Measurements from ENCODE around the gene JSRP1.

JSRP1 gene, protein sequence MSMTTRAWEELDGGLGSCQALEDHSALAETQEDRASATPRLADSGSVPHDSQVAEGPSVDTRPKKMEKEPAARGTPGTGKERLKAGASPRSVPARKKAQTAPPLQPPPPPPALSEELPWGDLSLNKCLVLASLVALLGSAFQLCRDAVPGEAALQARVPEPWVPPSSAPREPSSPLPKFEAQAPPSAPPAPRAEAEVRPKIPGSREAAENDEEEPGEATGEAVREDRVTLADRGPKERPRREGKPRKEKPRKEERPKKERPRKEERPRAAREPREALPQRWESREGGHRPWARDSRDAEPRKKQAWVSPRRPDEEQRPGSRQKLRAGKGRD

DNA sequence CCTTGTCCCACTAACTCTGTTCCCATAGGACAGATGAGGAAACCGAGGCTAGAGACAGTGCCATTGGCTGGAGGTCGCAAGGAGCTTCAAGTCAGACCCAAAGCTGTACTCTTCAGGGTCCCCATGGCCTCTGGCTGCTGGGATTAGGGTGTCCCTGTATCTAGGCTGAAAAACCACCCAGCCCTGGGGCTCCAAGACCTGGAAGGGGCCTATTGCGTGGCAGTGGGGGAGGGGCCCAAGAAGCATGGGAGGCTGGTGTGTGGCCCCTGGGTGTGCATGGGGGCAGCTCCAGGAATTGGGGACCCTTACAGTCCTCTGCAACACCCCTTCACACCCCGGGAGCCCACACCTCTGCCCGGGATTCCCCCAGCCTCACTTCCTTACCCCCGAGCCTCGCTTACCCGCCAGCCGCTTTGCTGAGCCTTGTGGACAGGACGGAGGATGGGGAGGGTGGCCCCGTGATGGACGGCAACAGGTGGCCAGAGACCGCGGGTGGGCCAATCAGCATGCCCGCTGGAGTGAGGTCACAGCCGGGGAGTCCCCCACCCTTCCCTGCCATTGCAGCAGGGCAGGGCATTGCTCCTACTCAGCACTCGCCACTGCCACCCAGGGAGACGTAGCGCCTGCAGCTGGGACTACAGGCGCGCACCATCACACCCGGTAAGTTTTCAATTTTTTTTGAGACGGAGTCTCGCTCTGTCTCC, at the start of gene JSRP1:
Gene JSRP1, minus strand, starts transcription at position 436 of the 704 bp plus-strand sequence. CDS start 1,103 bp downstream, outside the sequence.
- no peaks in the 10 kb centered on the region for H3K36me3 ChIP-seq (ENCODE audit: control insufficient read depth, insufficient read depth, low read length)
- H3K9ac ChIP-seq: no peak within 1 kb of the TSS
- H2AFZ ChIP-seq: no peak within 1 kb of the TSS
- H3K4me3 ChIP-seq (ENCODE audit: low read depth, low read length): no peak within 1 kb of the TSS
- no peaks in the 10 kb centered on the region for H3K9me3 ChIP-seq (ENCODE audit: control insufficient read depth, low read length)
- no peaks in the 10 kb centered on the region for H3K79me2 ChIP-seq
- no peaks in the 10 kb centered on the region for H3K4me1 ChIP-seq
- peaks cover 11% of the 10 kb centered on the region for H3K27me3 ChIP-seq (ENCODE audit: control insufficient read depth, insufficient read depth, low read length)
- no peak within 1 kb of the TSS for H3K27ac ChIP-seq
- no peak within 1 kb of the TSS for H3K4me2 ChIP-seq (ENCODE audit: low read length)
- TF ChIP-seq, protein P1, sequence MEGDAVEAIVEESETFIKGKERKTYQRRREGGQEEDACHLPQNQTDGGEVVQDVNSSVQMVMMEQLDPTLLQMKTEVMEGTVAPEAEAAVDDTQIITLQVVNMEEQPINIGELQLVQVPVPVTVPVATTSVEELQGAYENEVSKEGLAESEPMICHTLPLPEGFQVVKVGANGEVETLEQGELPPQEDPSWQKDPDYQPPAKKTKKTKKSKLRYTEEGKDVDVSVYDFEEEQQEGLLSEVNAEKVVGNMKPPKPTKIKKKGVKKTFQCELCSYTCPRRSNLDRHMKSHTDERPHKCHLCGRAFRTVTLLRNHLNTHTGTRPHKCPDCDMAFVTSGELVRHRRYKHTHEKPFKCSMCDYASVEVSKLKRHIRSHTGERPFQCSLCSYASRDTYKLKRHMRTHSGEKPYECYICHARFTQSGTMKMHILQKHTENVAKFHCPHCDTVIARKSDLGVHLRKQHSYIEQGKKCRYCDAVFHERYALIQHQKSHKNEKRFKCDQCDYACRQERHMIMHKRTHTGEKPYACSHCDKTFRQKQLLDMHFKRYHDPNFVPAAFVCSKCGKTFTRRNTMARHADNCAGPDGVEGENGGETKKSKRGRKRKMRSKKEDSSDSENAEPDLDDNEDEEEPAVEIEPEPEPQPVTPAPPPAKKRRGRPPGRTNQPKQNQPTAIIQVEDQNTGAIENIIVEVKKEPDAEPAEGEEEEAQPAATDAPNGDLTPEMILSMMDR (IDR thresholded peaks at IDR 0.05): no peak

DNA sequence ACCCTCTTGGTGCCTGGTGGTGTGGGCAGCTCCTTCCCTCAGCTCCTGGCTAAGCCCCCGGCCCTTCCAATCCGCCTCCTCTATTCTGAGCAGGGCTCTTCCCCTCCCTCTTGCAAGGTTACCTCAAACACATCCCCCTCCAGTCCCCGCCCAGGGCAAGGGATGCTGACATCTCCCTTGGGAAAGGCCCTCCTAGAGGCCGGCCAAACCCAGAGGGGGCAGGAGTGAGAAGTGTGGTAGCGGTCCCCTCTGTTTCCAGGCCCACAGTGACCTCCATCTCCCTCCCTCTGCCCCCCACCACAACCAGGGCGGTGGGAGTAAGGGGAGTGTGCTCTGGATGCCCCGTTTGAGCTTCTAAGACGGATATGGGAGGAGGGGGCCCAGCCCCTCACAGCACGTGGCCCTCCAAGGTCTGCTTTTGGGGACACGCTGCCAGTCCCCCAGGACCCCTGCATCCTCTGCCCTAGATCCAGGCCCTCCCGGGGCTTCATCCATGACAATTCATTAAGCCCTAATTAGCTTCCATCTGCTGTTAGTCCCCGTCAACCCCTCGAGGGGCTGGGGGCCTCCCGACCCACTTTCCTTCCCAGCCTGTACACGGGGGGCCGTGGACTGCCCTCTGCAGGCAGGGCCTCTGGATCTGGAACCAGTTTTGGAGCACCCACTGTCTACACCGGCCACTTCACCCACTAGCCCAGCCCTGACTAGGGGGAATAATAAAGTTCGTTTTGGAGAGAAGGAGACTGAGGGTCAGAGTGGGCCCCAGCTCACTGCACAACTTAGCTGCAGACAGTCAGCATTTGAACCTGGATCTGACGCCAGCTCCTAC, 49.4 kb upstream of the JSRP1 start:
- H3K27ac ChIP-seq: no peak overlapping the region
- H3K27me3 ChIP-seq (ENCODE audit: control insufficient read depth, insufficient read depth, low read length): peaks cover 4% of the 10 kb centered on the region
- H3K36me3 ChIP-seq (ENCODE audit: control insufficient read depth, insufficient read depth, low read length): no peaks in the 10 kb centered on the region
- H3K9ac ChIP-seq: no peak overlapping the region
- no peaks in the 10 kb centered on the region for H3K79me2 ChIP-seq
- TF ChIP-seq, protein P1 (IDR thresholded peaks at IDR 0.05): no peak
- H3K4me1 ChIP-seq: no peaks in the 10 kb centered on the region
- no peak overlapping the region for H3K4me3 ChIP-seq (ENCODE audit: low read depth, low read length)
- H3K9me3 ChIP-seq (ENCODE audit: control insufficient read depth, low read length): no peaks in the 10 kb centered on the region
- H3K4me2 ChIP-seq (ENCODE audit: low read length): no peak overlapping the region
- H2AFZ ChIP-seq: no peak overlapping the region

DNA sequence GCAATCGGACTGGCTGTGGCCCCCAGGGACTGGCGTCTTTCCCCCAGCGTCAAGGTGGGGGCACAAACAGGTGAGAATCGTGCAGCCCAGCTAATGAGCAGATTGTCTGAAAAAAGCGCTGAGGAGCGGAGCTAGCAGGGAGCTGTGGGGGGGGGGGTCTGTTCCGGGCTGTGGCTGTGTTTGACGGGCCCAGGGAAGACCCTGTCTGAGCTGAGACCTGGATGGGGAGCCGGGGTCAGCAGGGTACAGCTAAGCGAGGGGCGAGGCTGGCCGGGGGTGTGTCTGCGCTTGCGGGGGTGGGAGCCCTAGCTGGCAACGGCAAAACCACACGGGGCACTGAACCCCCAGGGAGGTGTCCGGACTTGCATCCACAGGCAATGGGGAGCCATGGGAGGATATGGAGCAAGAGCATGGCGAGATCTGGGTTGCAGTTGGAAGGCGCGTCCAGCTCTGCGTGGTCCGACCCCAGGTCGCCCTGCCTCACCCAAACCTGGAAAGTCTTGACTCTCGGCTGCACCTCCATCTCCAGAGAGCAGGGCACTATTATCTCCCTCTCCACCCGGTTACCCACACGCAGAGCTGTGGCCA, 47.1 kb upstream of the JSRP1 start:
- no peak overlapping the region for H2AFZ ChIP-seq
- H3K36me3 ChIP-seq (ENCODE audit: control insufficient read depth, insufficient read depth, low read length): no peaks in the 10 kb centered on the region
- H3K27me3 ChIP-seq (ENCODE audit: control insufficient read depth, insufficient read depth, low read length): peaks cover 4% of the 10 kb centered on the region
- no peak overlapping the region for H3K27ac ChIP-seq
- no peaks in the 10 kb centered on the region for H3K4me1 ChIP-seq
- H3K4me2 ChIP-seq (ENCODE audit: low read length): no peak overlapping the region
- H3K9ac ChIP-seq: no peak overlapping the region
- no peaks in the 10 kb centered on the region for H3K9me3 ChIP-seq (ENCODE audit: control insufficient read depth, low read length)
- TF ChIP-seq, protein P1 (IDR thresholded peaks at IDR 0.05): no peak
- H3K79me2 ChIP-seq: no peaks in the 10 kb centered on the region
- H3K4me3 ChIP-seq (ENCODE audit: low read depth, low read length): no peak overlapping the region

DNA sequence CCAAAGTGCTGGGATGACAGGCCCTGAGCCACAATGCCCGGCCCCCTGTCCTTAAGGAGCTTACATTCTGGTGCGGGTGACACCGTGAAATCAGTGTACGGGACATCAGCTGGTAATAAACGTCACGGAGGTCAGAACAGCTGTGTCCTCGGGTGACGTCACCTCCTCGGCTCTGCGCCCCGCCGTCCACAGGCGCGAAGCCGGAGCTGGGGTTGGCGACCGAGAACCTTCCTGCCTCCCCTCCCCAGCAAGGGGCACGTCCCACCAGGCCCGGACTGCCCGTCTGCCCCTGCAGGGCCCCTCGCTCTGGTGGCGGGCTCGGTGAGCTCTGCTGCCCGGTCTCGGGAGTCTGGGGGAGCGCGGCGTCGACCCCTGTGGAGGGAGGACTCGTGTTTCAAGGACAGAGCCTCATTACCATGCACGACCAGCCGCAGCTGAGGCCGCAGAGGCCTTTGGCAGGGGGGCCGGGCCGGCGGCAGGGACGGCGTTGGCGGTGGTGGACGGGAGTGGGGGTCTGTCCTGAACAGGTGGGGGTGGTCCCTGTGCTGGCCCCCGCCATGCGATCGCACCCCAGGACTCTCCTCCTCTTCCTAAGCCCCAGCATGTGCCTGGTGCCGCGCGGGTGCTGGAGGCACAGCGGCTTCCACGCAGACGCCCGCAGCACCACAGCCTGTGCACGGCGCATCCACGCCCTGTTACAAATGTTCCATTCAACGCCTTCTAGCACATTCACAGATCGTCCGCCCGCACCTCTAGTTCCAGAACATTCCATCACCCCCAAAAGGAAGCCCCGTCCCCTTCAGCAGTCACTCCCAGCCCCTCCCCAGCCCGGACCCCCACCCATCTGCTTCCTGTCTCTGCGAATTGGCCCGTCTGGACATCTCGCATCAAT, 46.3 kb upstream of the JSRP1 start:
- no peak overlapping the region for H2AFZ ChIP-seq
- H3K79me2 ChIP-seq: no peaks in the 10 kb centered on the region
- H3K4me2 ChIP-seq (ENCODE audit: low read length): no peak overlapping the region
- H3K4me1 ChIP-seq: no peaks in the 10 kb centered on the region
- H3K4me3 ChIP-seq (ENCODE audit: low read depth, low read length): no peak overlapping the region
- H3K9ac ChIP-seq: no peak overlapping the region
- TF ChIP-seq, protein P1 (IDR thresholded peaks at IDR 0.05): no peak
- H3K9me3 ChIP-seq (ENCODE audit: control insufficient read depth, low read length): no peaks in the 10 kb centered on the region
- H3K27ac ChIP-seq: no peak overlapping the region
- no peaks in the 10 kb centered on the region for H3K36me3 ChIP-seq (ENCODE audit: control insufficient read depth, insufficient read depth, low read length)
- peaks cover 2% of the 10 kb centered on the region for H3K27me3 ChIP-seq (ENCODE audit: control insufficient read depth, insufficient read depth, low read length)

Measured in parathyroid adenoma (tissue), 2 donors.